ENCODE measurements around the gene CFAP74. TPM values are rescaled to one million over a fixed set of nuclear protein-coding genes. Genes with fewer than 3 reads are reported as not detected.

CFAP74 gene
- total RNA-seq, 2 donors from 2014 or later, result under 0.01 TPM; not detected in 1

DNA sequence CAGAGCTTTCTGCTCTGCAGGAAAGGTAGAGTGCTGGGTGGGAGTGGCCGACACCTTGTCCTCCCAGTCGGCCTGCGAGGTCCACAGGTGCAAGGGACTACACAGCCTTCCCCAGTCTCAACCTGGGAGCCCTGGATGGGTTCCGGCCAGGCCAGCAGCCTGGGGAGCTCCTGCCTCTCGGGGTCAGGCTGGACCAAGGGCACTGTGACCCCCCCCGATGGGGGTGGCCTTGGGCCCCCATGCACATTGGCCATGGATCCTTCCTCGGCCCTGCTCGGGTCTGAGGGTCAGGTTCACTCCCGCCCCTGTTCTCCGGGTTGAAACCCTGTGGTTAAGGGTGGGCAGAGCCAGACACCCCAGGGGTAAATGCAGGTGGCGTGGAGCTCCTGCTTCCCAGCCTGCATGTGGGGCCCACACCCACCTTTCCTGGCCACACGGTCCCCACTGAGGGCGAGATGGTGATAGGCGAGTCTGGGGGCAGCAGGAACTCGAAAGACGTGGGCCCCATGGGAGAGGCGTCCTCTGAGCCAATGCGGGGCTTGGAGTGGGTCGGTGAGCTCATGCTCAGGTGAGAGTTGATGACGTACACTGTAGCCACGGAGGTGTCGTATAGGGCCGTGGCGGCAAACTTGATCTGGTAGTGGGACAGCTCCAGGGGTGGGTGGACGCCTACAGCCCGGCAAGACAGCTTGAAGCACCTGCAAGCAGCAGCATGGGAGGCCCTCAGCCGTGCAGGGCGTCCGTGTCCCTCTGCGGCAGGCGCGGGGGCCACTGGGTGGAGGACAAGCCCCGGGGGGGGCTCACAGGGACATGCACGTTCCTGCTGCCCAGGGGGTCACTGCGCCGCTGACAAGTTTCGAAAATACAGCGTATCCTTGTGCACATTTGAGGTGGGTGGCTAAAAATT lies 73.7 kb downstream of the CFAP74 start:
- TF ChIP-seq, protein P1, sequence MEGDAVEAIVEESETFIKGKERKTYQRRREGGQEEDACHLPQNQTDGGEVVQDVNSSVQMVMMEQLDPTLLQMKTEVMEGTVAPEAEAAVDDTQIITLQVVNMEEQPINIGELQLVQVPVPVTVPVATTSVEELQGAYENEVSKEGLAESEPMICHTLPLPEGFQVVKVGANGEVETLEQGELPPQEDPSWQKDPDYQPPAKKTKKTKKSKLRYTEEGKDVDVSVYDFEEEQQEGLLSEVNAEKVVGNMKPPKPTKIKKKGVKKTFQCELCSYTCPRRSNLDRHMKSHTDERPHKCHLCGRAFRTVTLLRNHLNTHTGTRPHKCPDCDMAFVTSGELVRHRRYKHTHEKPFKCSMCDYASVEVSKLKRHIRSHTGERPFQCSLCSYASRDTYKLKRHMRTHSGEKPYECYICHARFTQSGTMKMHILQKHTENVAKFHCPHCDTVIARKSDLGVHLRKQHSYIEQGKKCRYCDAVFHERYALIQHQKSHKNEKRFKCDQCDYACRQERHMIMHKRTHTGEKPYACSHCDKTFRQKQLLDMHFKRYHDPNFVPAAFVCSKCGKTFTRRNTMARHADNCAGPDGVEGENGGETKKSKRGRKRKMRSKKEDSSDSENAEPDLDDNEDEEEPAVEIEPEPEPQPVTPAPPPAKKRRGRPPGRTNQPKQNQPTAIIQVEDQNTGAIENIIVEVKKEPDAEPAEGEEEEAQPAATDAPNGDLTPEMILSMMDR (IDR thresholded peaks at IDR 0.05), result no peak
- TF ChIP-seq POLR2A (IDR thresholded peaks at IDR 0.05), result no peak
- Histone ChIP-seq H3K36me3 (replicated peaks in 1 of 2; ENCODE audit: insufficient read depth in 1 of 2, low read depth in 2 of 2) (no peaks in the 10 kb centered on the region), H3K4me3 (no peak overlapping the region), H3K4me1 (peaks cover 15% of the 10 kb centered on the region), H3K9me3 (no peaks in the 10 kb centered on the region), H3K27ac (no peak overlapping the region), H3K27me3 (no peaks in the 10 kb centered on the region)
- peak in 1 of 4 donors; percentile 8 for DNase-seq
- intact Hi-C loops (cut with DNase I), result no loop called here
- ATAC-seq, result no peak
- whole genome bisulfite sequencing, 2 donors, result 77 to 86% methylated on average over 18 to 31 of the region's 38 CpGs

- no peaks in the 10 kb centered on the region for H3K36me3 ChIP-seq (replicated peaks in 1 of 2; ENCODE audit: insufficient read depth in 1 of 2, low read depth in 2 of 2)
- WGBS, 2 donors, result 65 to 73% methylated on average over 8 to 9 of the region's 10 CpGs
- H3K27me3 ChIP-seq, result no peaks in the 10 kb centered on the region
- TF ChIP-seq, protein P1 (IDR thresholded peaks at IDR 0.05), result no peak
- no peak for TF ChIP-seq POLR2A (IDR thresholded peaks at IDR 0.05)
- H3K9me3 ChIP-seq, result no peaks in the 10 kb centered on the region
- intact Hi-C loops (cut with DNase I), result no loop called here
- H3K27ac ChIP-seq, result no peak overlapping the region
- ATAC-seq (no peak), DNase-seq (no peak)
- no peak overlapping the region for H3K4me3 ChIP-seq
- peaks cover 15% of the 10 kb centered on the region for H3K4me1 ChIP-seq
Measured at GRCh38 chr1:1929102-1929638, 74.4 kb downstream of the CFAP74 start.

DNA sequence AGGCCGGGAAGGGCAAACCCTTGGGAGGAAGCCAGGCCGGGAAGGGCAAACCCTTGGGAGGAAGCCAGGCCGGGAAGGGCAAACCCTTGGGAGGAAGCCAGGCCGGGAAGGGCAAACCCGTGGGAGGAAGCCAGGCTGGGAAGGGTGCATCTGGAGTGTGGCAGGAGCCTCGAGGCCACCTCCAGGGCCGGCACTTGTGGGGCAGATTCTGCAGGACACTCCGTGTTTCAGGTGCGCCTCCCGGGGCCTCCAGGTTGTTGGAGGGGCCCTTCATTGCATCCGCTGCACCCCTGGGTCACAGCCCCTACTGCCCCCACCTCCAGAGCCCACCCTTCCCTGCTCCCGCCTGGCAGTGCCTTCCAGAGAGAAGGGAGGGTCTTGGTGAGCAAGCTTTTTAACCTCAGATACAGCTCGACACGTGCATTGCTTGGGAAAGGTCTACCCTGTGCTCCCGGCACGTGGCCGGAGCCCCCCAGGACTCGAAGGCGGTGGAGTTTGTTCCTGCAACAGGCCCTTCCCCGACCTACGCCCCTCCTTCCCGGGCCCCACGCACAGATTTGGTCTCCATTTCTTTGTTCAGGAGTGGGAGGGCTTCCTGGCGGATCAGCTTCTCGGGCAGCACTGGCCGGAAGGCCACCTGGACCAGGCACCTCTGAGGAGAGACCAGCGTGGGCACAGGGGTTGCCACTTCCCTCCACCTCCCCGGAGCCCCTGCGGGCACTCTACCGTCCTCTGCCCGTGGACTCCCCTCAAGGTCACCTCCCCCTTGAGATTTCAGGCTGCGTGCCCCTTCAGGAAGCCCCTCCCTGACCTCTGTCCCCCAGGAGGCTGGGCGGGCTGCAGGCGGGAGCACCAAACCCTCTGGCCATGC lies 75.1 kb downstream of the CFAP74 start:
- intact Hi-C loops (cut with DNase I), result no loop called here
- peak; percentile 65 to 80 (median 73) for DNase-seq

DNA sequence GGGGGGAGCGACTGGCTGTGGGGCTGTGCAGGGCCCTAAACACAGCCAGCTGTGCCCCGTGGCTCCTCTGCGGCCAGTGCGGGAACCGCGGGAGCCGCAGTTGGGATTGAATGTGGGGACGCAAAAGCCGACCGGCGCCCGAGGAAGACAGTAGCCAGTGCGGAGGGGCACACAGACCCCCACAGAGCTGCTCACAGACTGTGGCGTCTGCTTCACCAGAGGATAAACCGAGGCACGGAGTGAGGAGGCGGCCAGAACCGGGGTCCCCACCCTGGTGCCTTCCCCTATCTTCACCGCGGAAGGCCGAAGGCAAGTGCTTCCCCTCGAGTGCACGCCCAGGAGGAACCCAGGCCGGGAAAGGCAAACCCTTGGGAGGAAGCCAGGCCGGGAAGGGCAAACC lies 75.8 kb downstream of the CFAP74 start:
- intact Hi-C loops (cut with DNase I), result no loop called here
- peaks cover 15% of the 10 kb centered on the region for H3K4me1 ChIP-seq
- WGBS, 2 donors, result 67 to 91% methylated on average over 16 to 23 of the region's 25 CpGs
- no peak overlapping the region for H3K4me3 ChIP-seq
- ATAC-seq (no peak), DNase-seq (peak in 3 of 4 donors; percentile 39 to 42 (median 41))
- TF ChIP-seq, protein P1 (IDR thresholded peaks at IDR 0.05), result no peak
- no peak for TF ChIP-seq POLR2A (IDR thresholded peaks at IDR 0.05)
- H3K36me3 ChIP-seq (replicated peaks in 1 of 2; ENCODE audit: insufficient read depth in 1 of 2, low read depth in 2 of 2), result no peaks in the 10 kb centered on the region
- H3K27me3 ChIP-seq, result no peaks in the 10 kb centered on the region
- no peaks in the 10 kb centered on the region for H3K9me3 ChIP-seq
- H3K27ac ChIP-seq, result no peak overlapping the region

More for the DNA sequence above, 75.1 kb downstream of the CFAP74 start:
- no peaks in the 10 kb centered on the region for H3K27me3 ChIP-seq
- H3K27ac ChIP-seq, result no peak overlapping the region
- no peaks in the 10 kb centered on the region for H3K36me3 ChIP-seq (replicated peaks in 1 of 2; ENCODE audit: insufficient read depth in 1 of 2, low read depth in 2 of 2)
- no peak overlapping the region for H3K4me3 ChIP-seq
- 61 to 90% methylated on average over 2 to 33 of the region's 34 CpGs for WGBS, 2 donors
- no peaks in the 10 kb centered on the region for H3K9me3 ChIP-seq
- peaks cover 15% of the 10 kb centered on the region for H3K4me1 ChIP-seq
- ATAC-seq, result peak; percentile 43
- no peak for TF ChIP-seq POLR2A (IDR thresholded peaks at IDR 0.05)
- TF ChIP-seq, protein P1 (IDR thresholded peaks at IDR 0.05), result no peak
